ENCODE results near the gene SFI1. TPM values are rescaled to one million over a fixed set of nuclear protein-coding genes. Genes with fewer than 3 reads are reported as not detected.
A peak's percentile ranks its signal among the peaks of the same experiment; 100 is the strongest.

Gene SFI1
- total RNA-seq, 2 donors from 2014 or later: 42.0 to 52.6 TPM

- Histone ChIP-seq H3K9me3 (ENCODE audit: control insufficient read depth, low read length) (no peaks in the 10 kb centered on the region), H3K4me3 (ENCODE audit: low read length) (peak overlapping the region; percentile 82), H3K27ac (ENCODE audit: low read depth, low read length) (no peak overlapping the region), H3K4me1 (ENCODE audit: control insufficient read depth, insufficient read depth, low read length) (peaks cover 25% of the 10 kb centered on the region), H3K36me3 (ENCODE audit: control insufficient read depth, insufficient read depth, low read length) (peaks cover 19% of the 10 kb centered on the region), H3K9ac (ENCODE audit: extremely low read depth, low read length, poor library complexity, severe bottlenecking) (peak overlapping the region; percentile 76), H3K27me3 (ENCODE audit: control insufficient read depth, insufficient read depth, low read length, poor library complexity, severe bottlenecking) (no peaks in the 10 kb centered on the region)
- WGBS, 2 experiments (ENCODE audit: insufficient coverage in 1 of 2, insufficient read length in 1 of 2): 63 to 82% methylated on average over 7 to 14 of the region's 14 CpGs
- peaks cover 27% of the 10 kb centered on the region for H3K4me1 Mint-ChIP-seq
- DNase-seq: no peak
- H3K27me3 Mint-ChIP-seq (ENCODE audit: insufficient read depth): no peaks in the 10 kb centered on the region
- no peaks in the 10 kb centered on the region for H3K36me3 Mint-ChIP-seq (ENCODE audit: low read depth)
- H3K9me3 Mint-ChIP-seq: no peaks in the 10 kb centered on the region
- H3K4me3 Mint-ChIP-seq: peak overlapping the region; percentile 74
- TF ChIP-seq CTCF (conservative IDR thresholded peaks at IDR 0.05): no peak
- no peak overlapping the region for H3K27ac Mint-ChIP-seq
These were observed 133.4 kb downstream of the SFI1 start for GRCh38 chr22:31629741-31630184.

- H3K4me3 Mint-ChIP-seq: peak overlapping the region; percentile 74
- Histone ChIP-seq H3K4me1 (ENCODE audit: control insufficient read depth, insufficient read depth, low read length) (peaks cover 19% of the 10 kb centered on the region), H3K36me3 (ENCODE audit: control insufficient read depth, insufficient read depth, low read length) (peaks cover 15% of the 10 kb centered on the region), H3K9ac (ENCODE audit: extremely low read depth, low read length, poor library complexity, severe bottlenecking) (peak overlapping the region; percentile 76), H3K9me3 (ENCODE audit: control insufficient read depth, low read length) (no peaks in the 10 kb centered on the region), H3K4me3 (ENCODE audit: low read length) (peak overlapping the region; percentile 82), H3K27ac (ENCODE audit: low read depth, low read length) (no peak overlapping the region), H3K27me3 (ENCODE audit: control insufficient read depth, insufficient read depth, low read length, poor library complexity, severe bottlenecking) (no peaks in the 10 kb centered on the region)
- peak; percentile 94 for DNase-seq
- no peaks in the 10 kb centered on the region for H3K9me3 Mint-ChIP-seq
- no peaks in the 10 kb centered on the region for H3K27me3 Mint-ChIP-seq (ENCODE audit: insufficient read depth)
- no peaks in the 10 kb centered on the region for H3K36me3 Mint-ChIP-seq (ENCODE audit: low read depth)
- peaks cover 21% of the 10 kb centered on the region for H3K4me1 Mint-ChIP-seq
- peak overlapping the region; percentile 88 for H3K27ac Mint-ChIP-seq
- 3 to 5% methylated on average over 30 to 65 of the region's 65 CpGs for WGBS, 2 experiments (ENCODE audit: insufficient coverage in 1 of 2, insufficient read length in 1 of 2)
- TF ChIP-seq CTCF (conservative IDR thresholded peaks at IDR 0.05): peak; percentile 16
These were observed 134.3 kb downstream of the SFI1 start for GRCh38 chr22:31630331-31631329.

- Mint-ChIP-seq H3K4me1 (peaks cover 13% of the 10 kb centered on the region), H3K27ac (peak overlapping the region; percentile 64), H3K4me3 (peak overlapping the region; percentile 74), H3K36me3 (ENCODE audit: low read depth) (no peaks in the 10 kb centered on the region), H3K27me3 (ENCODE audit: insufficient read depth) (no peaks in the 10 kb centered on the region), H3K9me3 (no peaks in the 10 kb centered on the region)
- Histone ChIP-seq H3K9ac (ENCODE audit: extremely low read depth, low read length, poor library complexity, severe bottlenecking) (peak overlapping the region; percentile 76), H3K4me1 (ENCODE audit: control insufficient read depth, insufficient read depth, low read length) (peaks cover 12% of the 10 kb centered on the region), H3K27me3 (ENCODE audit: control insufficient read depth, insufficient read depth, low read length, poor library complexity, severe bottlenecking) (no peaks in the 10 kb centered on the region), H3K4me3 (ENCODE audit: low read length) (peak overlapping the region; percentile 82), H3K9me3 (ENCODE audit: control insufficient read depth, low read length) (no peaks in the 10 kb centered on the region), H3K36me3 (ENCODE audit: control insufficient read depth, insufficient read depth, low read length) (peaks cover 15% of the 10 kb centered on the region), H3K27ac (ENCODE audit: low read depth, low read length) (no peak overlapping the region)
- DNase-seq: no peak
- TF ChIP-seq CTCF (conservative IDR thresholded peaks at IDR 0.05): no peak
- WGBS, 2 experiments (ENCODE audit: insufficient coverage in 1 of 2, insufficient read length in 1 of 2): 71 to 87% methylated on average over 2 to 9 of the region's 9 CpGs
These were observed 135.1 kb downstream of the SFI1 start for GRCh38 chr22:31631436-31631835.
